NCI-H2171 (cell line): ENCODE results near the gene GPR162.

Source experiments
- DNase-seq: peaks from one replicate; lab custom pipeline; 2025; lab: John Stamatoyannopoulos, UW

Gene GPR162

GRCh38 chr12:6822426-6823135, 960 bp downstream of the GPR162 start:
- no peak for DNase-seq

DNA sequence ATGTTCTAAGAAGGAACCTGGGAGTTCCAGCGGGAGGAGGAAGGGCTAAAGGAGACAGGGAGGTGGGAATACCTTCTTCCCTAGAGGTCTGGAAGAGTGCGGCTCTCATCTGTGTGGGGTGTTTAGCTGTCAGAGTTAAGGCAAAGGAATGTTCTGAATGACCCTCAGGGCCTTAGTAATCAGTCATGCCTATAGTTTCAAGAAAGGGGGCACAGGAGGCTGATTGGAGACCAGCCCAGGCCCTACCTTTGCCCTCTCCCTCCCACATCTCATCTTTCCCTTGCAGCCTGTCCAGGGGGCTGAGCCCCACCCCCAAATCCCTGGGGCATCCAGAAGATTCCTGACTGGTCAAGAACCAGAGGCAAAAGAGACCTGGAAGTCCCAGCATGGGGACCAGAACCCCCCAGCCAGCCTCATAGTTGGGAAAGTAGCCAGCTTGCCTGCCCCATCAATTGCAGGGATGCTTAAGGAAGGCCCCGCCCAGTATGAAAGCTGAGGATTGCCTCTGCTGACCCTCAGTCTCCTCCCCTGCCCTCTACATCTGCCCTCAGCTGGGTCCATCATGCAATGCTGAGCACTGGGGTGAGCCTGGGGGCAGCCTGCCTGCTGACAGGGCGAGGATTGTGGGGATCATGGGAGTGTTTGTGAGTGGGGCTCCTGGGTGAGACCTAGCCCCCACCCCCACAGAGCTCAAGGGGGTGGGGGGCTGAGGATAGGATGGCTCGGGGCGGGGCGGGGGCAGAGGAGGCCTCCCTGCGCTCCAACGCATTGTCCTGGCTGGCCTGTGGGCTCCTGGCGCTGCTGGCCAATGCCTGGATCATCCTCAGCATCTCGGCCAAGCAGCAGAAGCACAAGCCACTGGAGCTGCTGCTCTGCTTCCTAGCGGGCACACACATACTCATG, 1.8 kb downstream of the GPR162 start:
- no peak for DNase-seq

GRCh38 chr12:6824085-6824775, 2.6 kb downstream of the GPR162 start:
- DNase-seq = no peak

GRCh38 chr12:6824901-6825381, 3.3 kb downstream of the GPR162 start:
- no peak for DNase-seq

DNA sequence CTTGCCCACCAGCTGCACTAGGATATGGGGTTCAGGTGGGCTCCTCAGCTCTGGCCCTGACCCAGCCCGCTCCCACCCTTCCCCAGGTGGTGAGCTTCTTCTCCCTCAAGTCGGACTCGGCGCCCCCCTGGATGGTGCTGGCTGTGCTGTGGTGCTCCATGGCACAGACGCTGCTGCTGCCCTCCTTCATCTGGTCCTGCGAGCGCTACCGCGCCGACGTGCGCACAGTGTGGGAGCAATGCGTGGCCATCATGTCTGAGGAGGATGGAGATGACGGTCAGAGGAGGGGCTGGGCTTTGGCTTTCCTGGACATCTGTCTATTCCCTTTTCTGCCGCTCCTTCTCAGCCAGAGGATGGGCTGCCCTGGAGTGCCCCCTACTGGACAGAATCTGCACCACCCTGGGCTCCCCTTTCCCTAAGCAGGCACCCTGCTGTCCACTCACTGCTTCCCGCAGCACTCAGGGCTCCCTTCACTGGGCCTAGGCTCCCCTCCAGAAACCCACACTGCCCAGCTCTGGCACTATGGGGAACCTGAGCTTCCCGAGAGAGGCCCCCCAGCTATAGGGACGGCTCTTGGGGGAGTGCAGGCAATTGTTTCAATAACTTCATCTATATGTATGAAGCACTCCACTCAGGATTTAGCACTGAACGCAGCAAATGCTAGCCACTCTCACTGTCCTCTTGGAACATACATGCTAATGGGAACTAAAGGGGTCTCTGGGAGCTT, 3.9 kb downstream of the GPR162 start:
- DNase-seq = peak; percentile 69

GRCh38 chr12:6826125-6826733, 4.6 kb downstream of the GPR162 start:
- no peak for DNase-seq

- DNase-seq = no peak
These were observed 5.3 kb downstream of the GPR162 start for GRCh38 chr12:6826734-6827436.

- DNase-seq = peak; percentile 100
These were observed 5.9 kb downstream of the GPR162 start for GRCh38 chr12:6827437-6827911.

DNA sequence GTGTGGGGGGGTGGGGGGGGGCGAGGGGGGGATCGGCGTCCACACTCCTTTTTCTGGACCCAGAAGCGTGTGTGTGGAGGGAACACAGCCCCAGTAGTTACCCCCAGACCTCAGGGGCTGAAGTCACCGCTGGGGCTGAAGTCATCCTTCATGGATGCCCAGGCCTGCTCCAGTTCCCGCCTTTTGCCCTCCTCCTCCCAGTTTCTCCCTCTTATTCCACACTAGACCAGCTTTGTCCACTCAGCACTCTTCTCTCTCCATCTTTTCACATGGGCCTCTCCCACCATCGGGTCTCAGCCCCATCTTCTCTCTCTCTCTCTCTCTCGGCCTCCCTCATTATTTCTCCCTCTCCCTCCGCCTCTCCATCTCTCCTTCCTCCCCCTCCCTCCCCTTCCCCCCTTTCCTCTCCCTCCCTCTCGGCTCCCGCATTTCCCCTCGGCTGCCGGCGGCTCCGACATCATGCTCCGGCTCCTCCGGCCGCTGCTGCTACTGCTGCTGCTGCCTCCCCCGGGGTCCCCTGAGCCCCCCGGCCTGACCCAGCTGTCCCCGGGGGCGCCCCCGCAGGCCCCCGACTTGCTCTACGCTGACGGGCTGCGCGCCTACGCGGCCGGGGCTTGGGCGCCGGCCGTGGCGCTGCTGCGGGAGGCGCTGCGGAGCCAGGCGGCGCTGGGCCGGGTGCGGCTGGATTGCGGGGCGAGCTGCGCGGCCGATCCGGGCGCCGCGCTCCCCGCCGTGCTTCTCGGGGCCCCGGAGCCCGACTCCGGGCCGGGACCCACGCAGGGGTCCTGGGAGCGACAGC, 6.6 kb downstream of the GPR162 start, which contains the start of gene P3H3:
Gene P3H3, plus strand, starts transcription at position 426 of the 799 bp plus-strand sequence. Its CDS starts 34 bp downstream, at position 460.
- DNase-seq = peak; percentile 98

GRCh38 chr12:6828781-6829535, 7.3 kb downstream of the GPR162 start:
- DNase-seq = peak; percentile 89

DNA sequence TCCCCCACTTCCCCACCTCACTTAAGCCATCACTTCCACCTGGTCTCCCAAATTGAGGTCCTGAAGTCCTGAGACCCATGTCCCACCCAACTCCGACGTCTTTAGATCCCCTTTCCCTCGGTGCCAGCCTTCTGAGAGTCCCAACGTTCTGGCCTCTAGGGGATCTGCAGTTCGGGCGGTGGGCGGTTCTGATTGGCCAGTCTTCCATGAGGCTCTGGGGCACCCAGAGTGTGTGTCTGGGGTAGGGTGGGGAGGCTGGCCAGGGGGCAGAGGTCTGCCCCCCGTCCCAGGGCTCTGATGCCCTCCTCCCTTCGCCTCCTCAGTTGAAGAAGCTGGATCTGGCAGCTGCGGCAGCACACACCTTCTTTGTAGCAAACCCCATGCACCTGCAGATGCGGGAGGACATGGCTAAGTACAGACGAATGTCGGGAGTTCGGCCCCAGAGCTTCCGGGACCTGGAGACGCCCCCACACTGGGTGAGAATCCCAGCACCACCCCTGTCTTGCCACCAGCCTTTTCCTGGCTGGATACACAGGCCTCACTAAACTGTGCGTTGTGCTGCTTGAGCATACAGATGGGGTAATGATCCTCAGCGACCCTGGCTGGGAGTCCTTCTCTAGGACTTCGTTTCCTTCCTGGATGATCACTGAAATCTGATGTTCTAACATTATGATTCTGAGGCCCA, 8.1 kb downstream of the GPR162 start:
- DNase-seq = no peak

DNA sequence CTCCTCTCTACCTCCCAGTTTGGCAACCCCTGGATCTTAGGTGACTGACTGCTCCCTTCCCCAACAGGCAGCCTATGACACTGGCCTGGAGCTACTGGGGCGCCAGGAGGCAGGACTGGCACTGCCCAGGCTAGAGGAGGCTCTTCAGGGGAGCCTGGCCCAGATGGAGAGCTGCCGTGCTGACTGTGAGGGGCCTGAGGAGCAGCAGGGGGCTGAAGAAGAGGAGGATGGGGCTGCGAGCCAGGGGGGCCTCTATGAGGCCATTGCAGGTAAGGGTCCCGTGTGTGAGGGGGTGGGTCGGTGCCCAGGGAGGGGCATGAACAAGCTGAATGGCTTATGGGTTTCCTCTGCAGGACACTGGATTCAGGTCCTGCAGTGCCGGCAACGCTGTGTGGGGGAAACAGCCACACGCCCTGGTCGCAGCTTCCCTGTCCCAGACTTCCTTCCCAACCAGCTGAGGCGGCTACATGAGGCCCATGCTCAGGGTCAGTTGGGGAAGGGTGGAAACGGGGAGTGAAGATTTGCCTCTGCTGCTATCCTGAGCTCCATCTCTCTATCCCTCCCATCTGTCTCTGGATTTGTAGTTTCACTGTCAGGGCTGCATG, 8.8 kb downstream of the GPR162 start:
- DNase-seq = no peak

DNA sequence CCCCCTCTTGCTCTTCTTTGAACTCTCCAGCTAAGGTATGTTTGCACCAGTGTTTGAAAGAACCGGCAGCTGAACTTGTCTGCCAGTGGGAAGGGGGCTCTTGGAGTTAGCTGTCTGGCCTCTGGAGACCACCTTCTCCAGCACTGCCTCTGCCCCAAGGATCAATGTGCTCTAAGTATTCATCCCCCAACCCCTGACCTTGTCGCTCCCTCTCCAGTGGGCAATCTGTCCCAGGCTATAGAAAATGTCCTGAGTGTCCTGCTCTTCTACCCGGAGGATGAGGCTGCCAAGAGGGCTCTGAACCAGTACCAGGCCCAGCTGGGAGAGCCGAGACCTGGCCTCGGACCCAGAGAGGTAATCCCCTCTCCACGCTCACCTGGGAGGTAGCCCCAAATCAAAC, 9.4 kb downstream of the GPR162 start:
- DNase-seq = no peak

DNA sequence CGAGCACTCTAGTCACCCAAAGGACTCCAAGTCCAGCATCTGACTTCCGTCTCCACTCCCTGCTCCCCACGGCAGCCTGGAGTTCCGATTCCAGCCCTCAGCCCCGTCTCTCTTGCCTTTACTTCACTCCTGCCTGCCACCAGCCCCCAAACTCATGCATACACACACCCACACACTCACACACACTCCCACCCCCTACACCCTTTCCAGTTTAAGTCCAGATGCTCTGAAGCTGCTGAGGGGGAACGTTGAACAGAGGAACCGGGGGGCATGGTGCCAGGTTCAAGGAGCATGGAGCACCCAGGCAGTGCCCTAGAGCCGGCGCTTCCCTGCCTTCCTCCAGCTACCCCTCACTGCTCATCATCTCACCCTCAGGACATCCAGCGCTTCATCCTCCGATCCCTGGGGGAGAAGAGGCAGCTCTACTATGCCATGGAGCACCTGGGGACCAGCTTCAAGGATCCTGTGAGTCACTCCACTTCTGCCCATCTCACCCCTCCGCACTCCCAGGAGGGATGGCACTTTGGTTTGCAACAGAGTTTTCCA, 9.9 kb downstream of the GPR162 start:
- DNase-seq = no peak

DNA sequence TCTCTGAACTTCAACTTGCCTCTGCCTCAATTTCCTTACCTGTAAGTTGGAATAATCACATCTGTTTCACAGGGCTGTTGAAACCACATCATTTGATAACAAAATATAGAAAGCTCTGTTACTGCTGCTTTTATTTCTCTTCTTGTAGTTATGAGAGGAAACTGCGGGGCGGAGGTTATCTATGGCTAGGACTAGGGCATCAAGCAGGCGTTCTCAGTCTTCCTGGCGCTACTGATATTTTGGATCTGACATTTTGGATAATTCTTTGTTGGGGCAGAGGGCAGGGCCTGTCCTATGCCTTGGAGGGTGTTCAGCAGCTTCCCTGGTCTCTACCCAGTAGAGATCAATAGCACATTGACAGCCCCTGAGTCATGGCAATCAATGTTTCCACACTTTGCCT, 10.5 kb downstream of the GPR162 start:
- no peak for DNase-seq

DNA sequence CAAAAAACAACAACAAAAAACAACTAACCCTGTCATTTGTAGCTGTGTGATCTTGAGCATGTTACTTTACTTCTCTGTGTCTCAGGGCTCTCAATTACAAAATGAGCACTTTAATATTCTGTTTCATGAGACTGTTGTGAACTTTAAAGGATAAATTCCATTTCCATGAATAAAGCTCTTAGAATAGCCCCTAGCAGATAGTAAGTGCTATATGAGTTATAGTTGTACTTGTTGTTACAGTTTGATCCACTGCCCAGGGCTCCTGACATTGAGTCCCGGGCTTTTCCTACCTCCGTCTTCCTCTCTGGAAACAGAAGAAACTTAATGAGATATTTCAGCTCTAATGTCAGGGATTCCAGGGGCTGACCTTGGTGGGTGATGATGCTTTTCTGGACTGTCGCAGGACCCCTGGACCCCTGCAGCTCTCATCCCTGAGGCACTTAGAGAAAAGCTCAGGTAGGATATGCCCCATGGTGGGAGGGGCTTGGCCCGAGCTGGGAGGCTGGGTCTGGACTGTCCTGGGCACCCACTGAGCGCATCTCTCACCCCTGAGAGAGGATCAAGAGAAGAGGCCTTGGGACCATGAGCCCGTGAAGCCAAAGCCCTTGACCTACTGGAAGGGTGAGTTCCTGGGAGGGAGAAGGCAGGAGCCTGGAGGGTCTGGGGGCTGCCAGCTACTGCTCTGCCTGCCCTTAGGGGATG, 11.7 kb downstream of the GPR162 start:
- DNase-seq = no peak

- DNase-seq = no peak
These were observed 12.6 kb downstream of the GPR162 start for GRCh38 chr12:6834254-6834653.
